Breast epithelium (tissue), 3 donors: Measurements from ENCODE around the gene C2orf68.

Experiments used
- POLR2A ChIP-seq: fragments of 450-650 bp; IDR thresholded peaks from one replicate; pipeline ENCODE4 v1.6.1; 2016; ENCODE audit warnings: antibody characterized with exemption, mild to moderate bottlenecking, moderate library complexity
- POLR2AphosphoS5 ChIP-seq, 3 donors: sonication (generic); formaldehyde crosslinking; IDR thresholded peaks; one replicate each; pipeline ENCODE4 v1.6.1; 2017; ENCODE audit warnings: antibody characterized with exemption in 3 of 3
- TF ChIP-seq, protein P1 (sequence below), 3 donors: fragments of 450-650 bp; IDR thresholded peaks; one replicate each; pipeline ENCODE4 v1.5.1; 2016 to 2017; ENCODE audit warnings: antibody characterized with exemption in 3 of 3, mild to moderate bottlenecking in 3 of 3, moderate library complexity in 3 of 3

- TF ChIP-seq, protein P1, sequence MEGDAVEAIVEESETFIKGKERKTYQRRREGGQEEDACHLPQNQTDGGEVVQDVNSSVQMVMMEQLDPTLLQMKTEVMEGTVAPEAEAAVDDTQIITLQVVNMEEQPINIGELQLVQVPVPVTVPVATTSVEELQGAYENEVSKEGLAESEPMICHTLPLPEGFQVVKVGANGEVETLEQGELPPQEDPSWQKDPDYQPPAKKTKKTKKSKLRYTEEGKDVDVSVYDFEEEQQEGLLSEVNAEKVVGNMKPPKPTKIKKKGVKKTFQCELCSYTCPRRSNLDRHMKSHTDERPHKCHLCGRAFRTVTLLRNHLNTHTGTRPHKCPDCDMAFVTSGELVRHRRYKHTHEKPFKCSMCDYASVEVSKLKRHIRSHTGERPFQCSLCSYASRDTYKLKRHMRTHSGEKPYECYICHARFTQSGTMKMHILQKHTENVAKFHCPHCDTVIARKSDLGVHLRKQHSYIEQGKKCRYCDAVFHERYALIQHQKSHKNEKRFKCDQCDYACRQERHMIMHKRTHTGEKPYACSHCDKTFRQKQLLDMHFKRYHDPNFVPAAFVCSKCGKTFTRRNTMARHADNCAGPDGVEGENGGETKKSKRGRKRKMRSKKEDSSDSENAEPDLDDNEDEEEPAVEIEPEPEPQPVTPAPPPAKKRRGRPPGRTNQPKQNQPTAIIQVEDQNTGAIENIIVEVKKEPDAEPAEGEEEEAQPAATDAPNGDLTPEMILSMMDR (IDR thresholded peaks at IDR 0.05): no peak
- TF ChIP-seq POLR2A (no peak), POLR2AphosphoS5 (IDR thresholded peaks at IDR 0.05) (no peak)
Observed at GRCh38 chr2:85601771-85602475, 9.9 kb downstream of the C2orf68 start.
